ENCODE data around the gene SART3.

Gene SART3

DNA sequence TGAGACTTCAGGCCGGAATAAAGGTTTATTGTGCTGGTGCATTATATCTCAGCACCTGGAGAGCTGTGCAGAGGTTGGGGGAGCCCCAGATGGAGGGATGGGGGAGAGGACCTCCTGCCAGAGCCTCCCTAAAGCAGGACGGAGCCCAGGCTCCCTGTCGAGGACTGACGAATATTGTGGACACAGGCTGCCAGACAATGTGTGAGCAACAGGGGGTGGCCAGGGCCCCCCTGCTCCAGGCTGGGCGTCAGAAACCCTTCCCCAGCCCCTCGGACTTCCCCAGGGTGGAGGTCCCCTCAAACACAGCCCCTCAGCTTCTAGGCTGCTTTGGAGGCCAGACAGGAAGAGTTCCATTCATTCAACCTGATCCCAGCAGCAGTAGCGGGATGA lies 28.9 kb upstream of the SART3 start:
- no peaks in the 10 kb centered on the region for H3K27me3 Mint-ChIP-seq (ENCODE audit: low read depth)
- H3K9me3 Mint-ChIP-seq = no peaks in the 10 kb centered on the region
- H3K36me3 Mint-ChIP-seq (ENCODE audit: low read depth) = no peaks in the 10 kb centered on the region
- peaks cover 47% of the 10 kb centered on the region for H3K4me1 Mint-ChIP-seq
- peak overlapping the region; percentile 98 for H3K27ac Mint-ChIP-seq
- H3K4me3 Mint-ChIP-seq = peak overlapping the region in 2 of 3 experiments; percentile 36 to 71
- TF ChIP-seq, protein P1, sequence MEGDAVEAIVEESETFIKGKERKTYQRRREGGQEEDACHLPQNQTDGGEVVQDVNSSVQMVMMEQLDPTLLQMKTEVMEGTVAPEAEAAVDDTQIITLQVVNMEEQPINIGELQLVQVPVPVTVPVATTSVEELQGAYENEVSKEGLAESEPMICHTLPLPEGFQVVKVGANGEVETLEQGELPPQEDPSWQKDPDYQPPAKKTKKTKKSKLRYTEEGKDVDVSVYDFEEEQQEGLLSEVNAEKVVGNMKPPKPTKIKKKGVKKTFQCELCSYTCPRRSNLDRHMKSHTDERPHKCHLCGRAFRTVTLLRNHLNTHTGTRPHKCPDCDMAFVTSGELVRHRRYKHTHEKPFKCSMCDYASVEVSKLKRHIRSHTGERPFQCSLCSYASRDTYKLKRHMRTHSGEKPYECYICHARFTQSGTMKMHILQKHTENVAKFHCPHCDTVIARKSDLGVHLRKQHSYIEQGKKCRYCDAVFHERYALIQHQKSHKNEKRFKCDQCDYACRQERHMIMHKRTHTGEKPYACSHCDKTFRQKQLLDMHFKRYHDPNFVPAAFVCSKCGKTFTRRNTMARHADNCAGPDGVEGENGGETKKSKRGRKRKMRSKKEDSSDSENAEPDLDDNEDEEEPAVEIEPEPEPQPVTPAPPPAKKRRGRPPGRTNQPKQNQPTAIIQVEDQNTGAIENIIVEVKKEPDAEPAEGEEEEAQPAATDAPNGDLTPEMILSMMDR (IDR thresholded peaks at IDR 0.05; ENCODE audit: unreplicated experiment in 3 of 3) = no peak

DNA sequence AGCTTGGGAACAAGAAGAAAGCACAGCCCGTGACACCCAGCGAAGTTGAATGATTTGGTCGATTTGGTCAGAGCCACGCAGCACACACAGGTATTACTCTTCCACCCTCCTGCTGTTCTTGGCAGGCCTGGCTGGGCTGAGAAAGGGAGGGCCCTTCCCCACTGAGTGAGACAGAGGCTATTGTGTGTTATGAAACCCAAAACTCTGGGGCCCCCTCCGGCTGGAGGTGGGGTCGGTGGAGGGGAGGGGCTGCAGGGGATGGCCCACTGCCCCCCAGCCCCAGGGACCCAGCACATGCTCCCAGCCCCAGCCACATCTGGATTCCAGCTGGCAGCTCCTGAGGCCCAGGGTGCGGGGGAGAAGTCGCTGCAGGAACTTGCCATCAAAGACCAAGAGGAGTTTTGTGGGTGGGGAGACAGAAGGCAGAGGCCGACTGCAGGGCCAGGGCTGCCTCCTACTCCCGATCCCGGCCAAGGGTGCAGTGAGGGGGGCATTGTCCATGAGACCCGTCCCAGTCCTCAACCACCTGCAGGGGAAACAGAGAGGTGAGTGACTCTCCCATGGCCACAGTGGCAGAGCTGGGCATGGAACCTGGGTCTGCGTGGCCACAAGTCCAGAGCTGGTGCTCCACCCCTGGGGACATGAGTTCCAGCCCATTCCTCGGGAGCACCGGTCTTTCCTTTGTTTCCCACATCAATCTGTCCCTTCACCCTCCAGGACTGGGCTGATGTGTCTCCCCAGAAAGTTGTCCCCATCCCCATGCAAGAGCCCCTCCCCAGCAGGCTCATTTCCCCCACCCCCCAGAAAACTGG lies 28.3 kb upstream of the SART3 start:
- Mint-ChIP-seq H3K9me3 (no peaks in the 10 kb centered on the region), H3K27ac (peak overlapping the region; percentile 98), H3K4me1 (peaks cover 53% of the 10 kb centered on the region), H3K36me3 (ENCODE audit: low read depth) (no peaks in the 10 kb centered on the region), H3K4me3 (peak overlapping the region; percentile 49 to 71 (median 57)), H3K27me3 (ENCODE audit: low read depth) (no peaks in the 10 kb centered on the region)
- TF ChIP-seq, protein P1 (IDR thresholded peaks at IDR 0.05; ENCODE audit: unreplicated experiment in 3 of 3) = no peak

DNA sequence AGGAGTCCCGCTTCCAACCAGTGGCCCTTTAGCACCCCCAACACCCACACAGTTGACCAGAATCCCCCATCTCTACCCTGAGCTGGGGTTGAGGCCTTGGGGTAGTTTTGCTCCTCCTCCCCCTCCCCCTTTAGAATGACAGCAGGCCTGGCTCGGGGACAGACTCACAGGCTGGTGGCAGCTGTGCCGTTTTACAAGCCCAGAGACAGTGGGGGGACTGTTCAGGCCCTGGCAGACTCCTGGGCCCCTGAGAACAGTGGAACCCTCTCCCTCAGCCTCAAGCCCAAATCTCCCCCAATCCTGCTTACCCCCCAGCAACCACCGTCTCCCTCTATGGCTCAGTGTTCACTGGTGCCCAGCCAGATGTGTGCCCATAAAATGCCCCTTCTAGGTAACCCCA lies 26.9 kb upstream of the SART3 start:
- peak overlapping the region; percentile 82 to 98 (median 98) for H3K27ac Mint-ChIP-seq
- H3K9me3 Mint-ChIP-seq = no peaks in the 10 kb centered on the region
- no peaks in the 10 kb centered on the region for H3K36me3 Mint-ChIP-seq (ENCODE audit: low read depth)
- peak overlapping the region in 1 of 3 experiments; percentile 22 for H3K4me3 Mint-ChIP-seq
- no peaks in the 10 kb centered on the region for H3K27me3 Mint-ChIP-seq (ENCODE audit: low read depth)
- TF ChIP-seq, protein P1 (IDR thresholded peaks at IDR 0.05; ENCODE audit: unreplicated experiment in 3 of 3) = no peak
- peaks cover 65% of the 10 kb centered on the region for H3K4me1 Mint-ChIP-seq

DNA sequence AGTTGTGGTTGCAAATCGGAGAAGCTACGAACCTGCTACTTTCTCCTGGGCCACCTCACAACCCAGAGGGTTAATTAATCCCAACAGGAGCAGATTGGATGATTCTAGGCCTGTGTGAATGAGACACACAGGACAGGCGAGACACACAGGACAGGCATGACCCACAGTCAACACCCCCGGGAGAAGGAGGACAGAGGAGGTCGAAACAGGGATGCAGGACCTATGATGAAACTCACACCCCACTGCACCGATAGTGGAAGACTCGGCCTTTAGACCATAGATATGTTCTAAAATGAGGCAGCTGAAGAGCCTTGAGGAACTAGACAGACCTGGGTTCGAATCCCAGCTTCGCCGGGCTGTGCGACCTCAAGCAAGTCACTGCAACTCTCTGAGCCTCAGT lies 25.3 kb upstream of the SART3 start:
- H3K4me1 Mint-ChIP-seq = peaks cover 69% of the 10 kb centered on the region
- H3K4me3 Mint-ChIP-seq = no peak overlapping the region
- no peaks in the 10 kb centered on the region for H3K27me3 Mint-ChIP-seq (ENCODE audit: low read depth)
- no peaks in the 10 kb centered on the region for H3K9me3 Mint-ChIP-seq
- H3K36me3 Mint-ChIP-seq (ENCODE audit: low read depth) = no peaks in the 10 kb centered on the region
- TF ChIP-seq, protein P1 (IDR thresholded peaks at IDR 0.05; ENCODE audit: unreplicated experiment in 3 of 3) = no peak
- peak overlapping the region; percentile 30 to 76 (median 45) for H3K27ac Mint-ChIP-seq

DNA sequence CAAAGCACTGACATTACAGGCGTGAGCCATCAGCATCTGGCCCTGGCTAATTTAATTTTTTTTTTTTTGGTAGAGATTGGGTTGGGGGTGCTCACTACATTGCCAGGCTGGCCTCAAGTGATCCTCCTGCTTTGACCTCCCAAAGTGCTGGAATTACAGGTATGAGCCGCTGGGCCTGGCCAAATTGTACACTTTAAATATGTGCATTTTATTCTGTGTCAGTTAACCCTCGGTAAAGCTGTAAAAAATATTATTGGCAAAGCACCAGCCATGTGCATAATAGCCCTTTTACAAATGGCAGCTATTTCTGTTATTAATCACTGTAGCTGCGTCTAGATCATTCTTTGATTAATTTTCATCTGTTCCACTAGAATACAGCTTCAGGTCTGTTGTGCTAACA lies 24.9 kb upstream of the SART3 start:
- Mint-ChIP-seq H3K4me3 (no peak overlapping the region), H3K4me1 (peaks cover 66% of the 10 kb centered on the region), H3K36me3 (ENCODE audit: low read depth) (no peaks in the 10 kb centered on the region), H3K9me3 (no peaks in the 10 kb centered on the region), H3K27ac (peak overlapping the region; percentile 30 to 76 (median 45)), H3K27me3 (ENCODE audit: low read depth) (no peaks in the 10 kb centered on the region)
- TF ChIP-seq, protein P1 (IDR thresholded peaks at IDR 0.05; ENCODE audit: unreplicated experiment in 3 of 3) = no peak
